ENCODE measurements around the gene KAT8.
"Not testable (repeated sequence)": the region's sequence is repeated elsewhere in the genome, so short reads cannot be mapped to it uniquely, and the experiment has no call there.

KAT8 gene

DNA sequence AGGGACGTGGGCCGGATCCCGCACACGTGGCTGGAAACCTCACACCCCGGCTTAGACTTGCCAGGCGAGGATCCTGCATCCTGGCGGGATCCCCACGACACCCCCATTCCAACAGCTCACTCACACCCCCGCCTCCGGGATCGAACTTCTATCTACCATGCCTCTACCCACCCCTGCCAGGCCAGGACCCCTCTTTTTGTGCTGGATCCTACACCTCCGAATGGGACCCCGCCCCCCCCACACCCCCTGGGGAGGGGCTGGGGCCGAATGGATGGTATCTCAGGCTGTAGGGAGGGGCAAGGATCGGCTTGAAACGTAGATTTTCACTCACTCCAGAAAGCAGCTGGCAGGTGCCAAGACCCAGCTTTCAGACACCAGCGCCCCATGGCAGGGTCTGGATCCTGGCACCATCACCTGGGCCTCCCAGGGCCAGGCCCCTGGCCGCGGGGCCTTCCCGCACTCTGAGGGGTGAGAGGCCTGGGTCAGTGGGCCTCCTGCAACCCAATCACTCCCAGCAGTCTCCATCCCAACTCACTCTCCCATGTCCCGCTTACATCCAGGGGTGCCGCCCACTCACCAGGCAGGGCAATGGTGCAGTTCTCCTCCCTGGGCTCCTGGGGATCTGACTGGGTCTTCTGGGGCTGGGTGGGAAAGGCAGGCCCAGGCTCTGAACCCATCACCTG, 25.7 kb downstream of the KAT8 start:
- H3K9me3 Mint-ChIP-seq, result no peaks in the 10 kb centered on the region
- peak overlapping the region; percentile 49 for H3K4me3 Mint-ChIP-seq
- H3K4me1 Mint-ChIP-seq, result peaks cover 14% of the 10 kb centered on the region
- no peaks in the 10 kb centered on the region for H3K36me3 Mint-ChIP-seq
- H3K27ac Mint-ChIP-seq, result no peak overlapping the region
- no peaks in the 10 kb centered on the region for H3K27me3 Mint-ChIP-seq

DNA sequence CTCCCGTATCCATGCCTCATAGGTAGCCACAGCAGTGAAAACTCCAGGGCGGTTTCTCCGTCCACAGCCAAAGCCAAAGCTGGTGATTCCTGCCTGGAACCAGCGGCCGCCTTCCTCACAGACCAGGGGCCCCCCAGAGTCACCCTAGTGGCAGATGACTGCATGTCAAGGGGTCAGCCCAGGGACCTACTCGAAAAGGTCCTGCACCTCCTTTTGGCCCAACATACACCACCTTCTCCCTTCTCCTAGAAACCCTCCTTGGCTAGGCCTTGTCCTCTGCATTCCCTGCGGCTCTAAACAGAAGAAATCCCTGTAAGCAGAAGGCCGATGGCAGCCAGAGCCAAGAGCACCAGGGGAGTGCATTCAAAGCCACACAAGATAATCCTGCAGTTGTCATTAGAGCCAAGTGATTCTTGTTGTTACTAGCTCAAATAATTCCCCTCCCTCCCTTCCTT, 26.3 kb downstream of the KAT8 start:
- Mint-ChIP-seq H3K36me3 (no peaks in the 10 kb centered on the region), H3K27me3 (no peaks in the 10 kb centered on the region), H3K4me3 (peak overlapping the region; percentile 49), H3K9me3 (no peaks in the 10 kb centered on the region), H3K27ac (peak overlapping the region; percentile 59), H3K4me1 (peaks cover 14% of the 10 kb centered on the region)

DNA sequence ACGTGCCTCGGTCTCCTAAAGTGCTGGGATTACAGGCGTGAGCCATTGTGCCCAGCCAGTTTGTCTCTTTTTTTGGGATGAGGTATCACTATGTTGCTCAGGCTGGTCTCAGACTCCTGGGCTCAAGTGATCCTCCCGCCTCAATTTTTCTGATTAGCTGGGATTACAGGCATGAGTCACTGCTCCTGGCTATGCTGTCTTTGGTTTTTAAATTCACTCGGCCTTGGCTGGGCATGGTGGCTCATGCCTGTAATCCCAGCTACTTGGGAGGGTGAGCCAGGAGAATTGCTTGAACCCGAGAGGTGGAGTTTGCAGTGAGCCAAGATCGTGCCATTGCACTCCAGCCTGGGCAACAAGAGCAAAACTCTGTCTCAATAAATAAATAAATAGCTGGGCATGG, 27.0 kb downstream of the KAT8 start:
- H3K9me3 Mint-ChIP-seq, H3K4me3 Mint-ChIP-seq, H3K27me3 Mint-ChIP-seq, H3K27ac Mint-ChIP-seq, H3K36me3 Mint-ChIP-seq: not testable (repeated sequence)
- peaks cover 14% of the 10 kb centered on the region for H3K4me1 Mint-ChIP-seq

DNA sequence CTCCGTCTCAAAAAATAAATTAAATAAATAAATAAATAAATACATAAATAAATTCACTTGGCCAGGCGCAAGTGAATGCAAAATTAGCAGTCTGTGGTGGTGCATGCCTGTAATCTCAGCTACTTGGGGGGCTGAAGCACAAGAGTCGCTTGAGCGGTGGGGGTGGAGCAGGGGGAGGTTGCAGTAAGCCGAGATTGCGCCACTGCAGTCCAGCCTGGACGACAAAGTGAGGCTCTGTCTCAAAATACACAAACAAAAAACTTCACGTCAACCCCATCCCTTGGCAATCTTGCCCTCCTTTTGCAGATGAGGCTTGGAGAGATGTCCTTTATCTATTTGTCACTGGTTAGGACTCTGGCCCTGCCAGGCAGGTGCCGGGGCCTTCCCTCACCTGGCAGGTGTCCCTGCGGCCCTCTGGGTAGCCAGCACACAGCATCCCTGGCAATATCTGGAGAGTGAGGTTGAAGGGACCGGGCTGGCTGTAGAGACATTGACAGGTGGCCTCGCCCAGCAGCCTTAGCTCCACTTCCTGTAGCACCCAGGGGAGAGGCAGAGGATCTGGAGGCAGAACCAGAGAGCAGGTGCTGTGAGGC, 28.0 kb downstream of the KAT8 start:
- no peak overlapping the region for H3K27ac Mint-ChIP-seq
- H3K9me3 Mint-ChIP-seq, result no peaks in the 10 kb centered on the region
- no peaks in the 10 kb centered on the region for H3K27me3 Mint-ChIP-seq
- no peak overlapping the region for H3K4me3 Mint-ChIP-seq
- H3K4me1 Mint-ChIP-seq, result peaks cover 14% of the 10 kb centered on the region
- no peaks in the 10 kb centered on the region for H3K36me3 Mint-ChIP-seq

DNA sequence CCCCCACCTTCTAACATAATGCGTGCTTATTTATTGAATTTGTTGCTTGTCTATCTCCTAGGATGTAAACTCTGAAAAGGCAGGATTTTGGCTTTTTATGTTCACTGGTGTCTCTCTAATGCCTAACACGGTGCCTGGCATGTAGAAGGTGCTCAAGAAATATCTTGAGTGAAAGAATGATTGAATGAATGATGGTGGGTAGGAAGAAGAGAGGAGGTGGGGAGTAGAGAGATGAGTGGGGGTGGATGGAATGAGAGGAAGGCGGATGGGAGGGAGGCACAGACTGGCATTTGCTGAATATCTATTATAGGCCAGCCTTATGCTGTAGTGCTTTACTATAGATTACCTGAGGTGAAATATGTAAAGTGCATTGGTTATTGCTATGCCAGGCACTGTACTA, 30.1 kb downstream of the KAT8 start:
- Mint-ChIP-seq H3K4me3 (no peak overlapping the region), H3K27me3 (no peaks in the 10 kb centered on the region), H3K36me3 (no peaks in the 10 kb centered on the region), H3K4me1 (peaks cover 8% of the 10 kb centered on the region), H3K9me3 (no peaks in the 10 kb centered on the region), H3K27ac (no peak overlapping the region)

DNA sequence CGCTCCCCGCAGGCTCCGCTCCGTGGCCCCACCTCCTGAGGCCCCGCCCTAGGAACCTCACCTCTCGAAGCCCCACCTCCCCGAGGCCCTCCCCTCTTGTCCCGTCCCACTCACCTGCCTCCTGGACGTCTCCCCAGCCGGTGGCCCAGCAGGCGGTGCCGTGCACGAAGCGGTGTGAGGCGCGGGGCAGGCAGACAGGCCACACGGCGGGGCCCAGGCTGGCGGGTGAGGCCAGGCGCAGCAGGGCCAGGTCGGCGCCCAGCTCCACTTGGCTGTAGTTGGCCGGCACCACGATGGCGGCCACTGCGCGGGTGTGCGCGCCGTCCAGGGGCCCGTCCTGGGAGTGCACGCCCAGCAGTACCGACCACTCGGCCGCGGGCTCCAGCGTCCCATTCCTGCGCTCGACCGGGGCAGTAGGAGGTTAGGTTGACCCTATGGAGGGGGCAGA, 30.8 kb downstream of the KAT8 start:
- no peak overlapping the region for H3K27ac Mint-ChIP-seq
- H3K27me3 Mint-ChIP-seq, result no peaks in the 10 kb centered on the region
- H3K36me3 Mint-ChIP-seq, result no peaks in the 10 kb centered on the region
- H3K9me3 Mint-ChIP-seq, result no peaks in the 10 kb centered on the region
- H3K4me3 Mint-ChIP-seq, result no peak overlapping the region
- H3K4me1 Mint-ChIP-seq, result peaks cover 8% of the 10 kb centered on the region

DNA sequence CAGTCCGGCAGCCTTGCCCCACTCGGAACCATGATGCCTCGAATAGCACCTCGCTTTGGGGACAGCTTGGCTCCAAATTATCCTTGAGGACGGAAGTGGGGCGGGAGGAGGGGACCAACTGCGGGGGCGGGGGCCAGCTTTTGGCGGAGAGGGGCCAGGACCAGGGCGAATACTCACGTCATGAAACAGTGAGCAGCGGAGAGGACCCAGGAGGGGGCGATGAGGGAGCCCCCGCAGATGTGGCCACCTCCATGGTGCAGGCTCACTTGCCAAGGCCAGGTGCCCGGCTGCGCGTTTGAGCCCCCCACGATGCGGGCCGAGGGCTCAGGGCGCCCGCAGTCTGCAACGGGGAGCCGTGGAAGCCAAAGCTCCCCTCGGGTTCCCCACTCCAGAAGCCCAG, 31.4 kb downstream of the KAT8 start:
- no peak overlapping the region for H3K4me3 Mint-ChIP-seq
- no peaks in the 10 kb centered on the region for H3K36me3 Mint-ChIP-seq
- H3K27me3 Mint-ChIP-seq, result no peaks in the 10 kb centered on the region
- H3K9me3 Mint-ChIP-seq, result no peaks in the 10 kb centered on the region
- no peak overlapping the region for H3K27ac Mint-ChIP-seq
- H3K4me1 Mint-ChIP-seq, result peaks cover 3% of the 10 kb centered on the region

DNA sequence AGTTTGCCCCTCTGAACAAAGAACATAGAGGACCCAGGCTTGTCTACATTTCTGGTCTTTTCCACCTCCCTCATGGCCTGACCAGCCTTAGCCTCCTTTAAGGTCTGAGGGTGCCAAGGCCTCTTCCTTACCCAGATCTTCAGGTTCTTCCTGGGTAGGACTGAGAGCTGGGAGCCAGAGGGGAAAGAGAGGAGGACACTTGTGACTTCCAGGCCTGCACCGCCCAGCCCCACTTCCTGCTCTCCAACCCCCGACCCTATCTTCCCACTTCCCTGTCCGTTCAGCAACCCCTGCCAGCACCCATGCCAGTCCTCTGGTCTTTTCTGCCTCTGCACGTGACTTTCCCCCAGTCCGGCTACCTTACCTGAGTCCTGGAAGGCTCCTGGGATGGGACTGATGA, 31.9 kb downstream of the KAT8 start:
- Mint-ChIP-seq H3K27me3 (no peaks in the 10 kb centered on the region), H3K27ac (no peak overlapping the region), H3K4me1 (no peaks in the 10 kb centered on the region), H3K36me3 (no peaks in the 10 kb centered on the region), H3K4me3 (no peak overlapping the region), H3K9me3 (no peaks in the 10 kb centered on the region)

DNA sequence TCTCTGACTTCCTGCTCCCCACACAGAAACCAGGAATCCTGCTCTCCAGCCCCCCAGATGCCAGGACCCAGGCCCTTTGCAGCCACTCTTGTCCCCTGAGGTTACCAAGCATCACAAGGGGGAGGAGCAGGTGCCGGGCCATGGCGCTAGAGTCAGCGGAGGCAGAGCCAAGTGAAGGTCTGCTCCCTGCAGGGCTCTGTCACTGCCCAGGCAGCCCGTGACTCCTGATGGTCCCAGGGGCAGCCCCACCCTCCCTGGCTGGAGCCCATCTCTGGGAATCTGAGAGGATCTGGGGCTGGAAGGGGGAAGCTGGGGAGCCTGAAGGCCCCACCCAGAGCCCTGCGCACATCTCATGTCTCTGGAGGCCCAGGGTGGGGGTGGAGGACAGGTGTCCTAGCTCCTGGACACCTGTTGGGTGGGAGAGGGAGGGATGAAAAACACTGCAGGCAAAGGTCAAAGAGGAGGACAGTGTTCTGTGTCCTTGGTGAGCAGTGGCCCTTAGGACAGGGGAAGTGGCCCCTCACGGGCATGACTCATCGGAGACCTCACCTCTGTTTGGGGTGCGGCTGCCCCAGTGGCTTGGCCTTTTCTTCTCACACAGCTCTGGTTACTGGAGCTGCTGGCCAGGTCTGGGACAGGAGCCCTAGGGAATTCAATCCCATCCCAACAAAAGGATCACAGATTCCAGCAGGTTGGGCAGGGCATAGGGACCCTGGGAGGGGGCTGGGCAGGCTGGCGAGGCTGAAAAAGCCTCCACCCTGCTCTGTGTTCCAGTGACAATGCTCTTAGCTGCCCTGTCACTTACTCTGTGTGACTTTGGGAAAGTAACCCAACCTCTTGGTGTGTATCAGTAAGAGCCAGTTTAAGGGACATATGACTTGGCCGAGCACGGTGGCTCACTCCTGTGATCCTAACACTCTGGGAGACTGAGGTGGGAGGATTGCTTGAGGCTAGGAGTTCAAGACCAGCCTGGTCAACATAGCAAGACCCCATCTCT, 32.7 kb downstream of the KAT8 start, which contains the start of gene PRSS36:
PRSS36 (minus strand) TSS at position 173 of the 997 bp plus-strand sequence; CDS start at position 142, 31 bp downstream.
- H3K27ac Mint-ChIP-seq, result no peak within 1 kb of the TSS
- H3K9me3 Mint-ChIP-seq, result no peaks in the 10 kb centered on the region
- no peaks in the 10 kb centered on the region for H3K4me1 Mint-ChIP-seq
- no peaks in the 10 kb centered on the region for H3K36me3 Mint-ChIP-seq
- no peak within 1 kb of the TSS for H3K4me3 Mint-ChIP-seq
- H3K27me3 Mint-ChIP-seq, result no peaks in the 10 kb centered on the region

DNA sequence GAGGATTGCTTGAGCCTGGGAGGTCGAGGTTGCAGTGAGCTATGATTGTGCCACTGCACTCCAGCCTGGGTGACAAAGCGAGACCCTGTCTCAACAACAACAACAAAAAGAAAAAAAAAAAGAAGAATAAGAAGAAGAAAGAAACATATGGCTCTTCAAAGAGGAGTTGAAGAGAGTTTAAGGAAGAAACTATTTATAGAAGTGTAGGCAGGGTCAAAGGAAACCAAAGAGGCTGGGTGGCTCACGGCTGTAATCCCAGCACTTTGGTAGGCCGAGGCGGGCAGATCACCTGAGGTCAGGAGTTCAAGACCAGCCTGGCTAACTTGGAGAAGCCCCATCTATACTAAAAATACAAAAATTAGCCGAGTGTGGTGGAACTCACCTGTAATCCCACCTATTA, 33.5 kb downstream of the KAT8 start:
- not testable (repeated sequence) for H3K4me3 Mint-ChIP-seq, H3K27ac Mint-ChIP-seq, H3K4me1 Mint-ChIP-seq, H3K9me3 Mint-ChIP-seq, H3K36me3 Mint-ChIP-seq, H3K27me3 Mint-ChIP-seq

DNA sequence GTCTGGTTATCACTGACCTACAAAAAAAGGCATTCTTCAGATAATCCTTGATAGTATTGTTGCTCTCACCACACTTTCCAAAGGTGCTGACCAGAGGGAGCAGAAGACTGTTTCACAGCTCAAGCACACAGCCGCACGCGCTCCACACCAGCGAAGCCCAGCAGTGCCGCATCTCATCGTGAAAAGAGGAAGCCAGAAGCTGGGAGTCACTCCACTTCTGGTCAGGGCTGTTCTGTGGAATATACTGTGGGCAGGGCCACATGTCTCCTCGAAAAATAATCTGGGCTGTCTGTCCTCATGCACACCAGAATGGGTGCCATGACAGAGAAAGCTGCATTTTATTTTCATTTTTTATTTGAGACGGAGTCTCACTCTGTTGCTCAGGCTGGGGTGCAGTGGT, 39.7 kb downstream of the KAT8 start:
- peak overlapping the region; percentile 44 for H3K4me3 Mint-ChIP-seq
- no peak overlapping the region for H3K27ac Mint-ChIP-seq
- H3K9me3 Mint-ChIP-seq, result no peaks in the 10 kb centered on the region
- H3K27me3 Mint-ChIP-seq, result no peaks in the 10 kb centered on the region
- peaks cover 7% of the 10 kb centered on the region for H3K4me1 Mint-ChIP-seq
- H3K36me3 Mint-ChIP-seq, result no peaks in the 10 kb centered on the region

DNA sequence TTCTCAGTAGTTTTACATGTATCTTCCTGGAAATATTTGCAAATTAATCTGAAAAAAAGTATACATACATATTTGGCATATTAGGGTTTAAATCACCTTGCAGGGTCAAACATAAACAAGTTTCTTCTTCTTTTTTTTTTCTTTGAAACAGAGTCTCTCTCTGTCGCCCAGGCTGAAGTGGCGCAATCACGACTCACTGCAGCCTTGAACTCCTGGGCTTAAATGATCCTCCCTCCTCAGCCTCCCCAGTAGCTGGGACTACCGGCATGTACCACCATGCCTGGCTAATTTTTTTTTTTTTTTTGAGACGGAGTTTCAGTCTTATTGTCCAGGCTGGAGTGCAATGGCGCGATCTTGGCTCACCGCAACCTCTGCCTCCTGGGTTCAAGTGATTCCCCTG, 49.9 kb downstream of the KAT8 start:
- Mint-ChIP-seq H3K27ac (no peak overlapping the region), H3K36me3 (no peaks in the 10 kb centered on the region), H3K4me1 (no peaks in the 10 kb centered on the region), H3K4me3 (no peak overlapping the region), H3K9me3 (no peaks in the 10 kb centered on the region), H3K27me3 (no peaks in the 10 kb centered on the region)

DNA sequence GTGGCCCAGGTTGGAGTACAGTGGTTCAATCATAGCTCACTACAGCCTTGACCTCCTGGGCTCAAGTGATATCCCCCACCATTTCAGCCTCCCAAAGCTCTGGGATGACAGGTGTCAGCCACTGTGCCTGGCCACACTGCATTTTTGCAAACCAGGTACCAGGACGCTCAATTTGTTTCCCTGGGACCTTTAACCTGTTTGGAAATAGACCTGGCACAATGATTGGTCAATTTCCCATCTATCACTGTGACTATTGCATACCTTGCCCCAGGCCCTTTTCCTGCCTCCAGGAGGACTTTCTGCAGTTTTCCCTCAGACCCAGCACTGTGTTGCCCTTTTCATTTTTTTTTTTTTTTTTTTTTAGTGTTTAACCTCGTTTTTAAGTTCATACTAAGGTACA, 51.4 kb downstream of the KAT8 start:
- Mint-ChIP-seq H3K27ac (no peak overlapping the region), H3K9me3 (no peaks in the 10 kb centered on the region), H3K4me3 (no peak overlapping the region), H3K36me3 (no peaks in the 10 kb centered on the region), H3K4me1 (no peaks in the 10 kb centered on the region), H3K27me3 (no peaks in the 10 kb centered on the region)

DNA sequence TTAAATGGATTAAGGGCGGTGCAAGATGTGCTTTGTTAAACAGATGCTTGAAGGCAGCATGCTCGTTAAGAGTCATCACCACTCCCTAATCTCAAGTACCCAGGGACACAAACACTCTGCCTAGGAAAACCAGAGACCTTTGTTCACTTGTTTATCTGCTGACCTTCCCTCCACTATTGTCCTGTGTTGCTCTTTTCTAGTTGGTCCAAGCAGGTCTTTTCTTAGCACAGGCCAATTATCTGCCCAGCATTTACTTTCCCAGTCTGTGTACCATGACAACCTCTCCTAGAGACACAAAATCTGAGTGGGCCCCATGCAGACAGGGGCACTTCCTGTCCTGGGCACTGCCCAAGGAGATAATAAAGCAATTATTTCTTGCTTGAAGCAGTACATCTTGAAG, 52.6 kb downstream of the KAT8 start:
- H3K27ac Mint-ChIP-seq, result peak overlapping the region; percentile 9
- not testable (repeated sequence) for H3K36me3 Mint-ChIP-seq

DNA sequence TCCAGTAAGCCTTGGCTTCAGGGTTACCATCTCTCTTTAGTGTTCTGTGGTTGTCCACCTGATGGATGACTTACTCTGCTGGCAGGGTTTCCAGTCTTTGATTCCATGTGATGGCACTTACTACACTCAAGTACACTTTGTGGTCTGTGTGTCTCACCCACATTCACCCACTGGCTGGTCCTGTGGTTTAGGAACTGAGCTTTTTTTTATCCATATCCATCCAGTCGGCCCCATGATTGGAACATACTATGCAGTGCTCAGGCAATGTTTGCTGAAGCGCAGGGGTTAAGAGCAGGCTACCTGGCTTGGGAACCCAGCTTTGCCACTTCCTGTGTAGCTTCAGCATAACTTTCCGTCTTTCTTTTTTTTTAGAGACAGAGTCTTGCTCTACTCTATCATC, 59.7 kb downstream of the KAT8 start:
- H3K9me3 Mint-ChIP-seq, result no peaks in the 10 kb centered on the region
- peak overlapping the region; percentile 47 for H3K4me3 Mint-ChIP-seq

More for the DNA sequence above, 52.6 kb downstream of the KAT8 start:
- H3K27me3 Mint-ChIP-seq, H3K4me1 Mint-ChIP-seq, H3K4me3 Mint-ChIP-seq, H3K9me3 Mint-ChIP-seq: not testable (repeated sequence)

More for the DNA sequence above, 59.7 kb downstream of the KAT8 start:
- Mint-ChIP-seq H3K27ac (peak overlapping the region; percentile 8), H3K36me3 (peaks cover 11% of the 10 kb centered on the region), H3K4me1 (peaks cover 21% of the 10 kb centered on the region), H3K27me3 (no peaks in the 10 kb centered on the region)
